K562 (cell line): ENCODE measurements around the gene AP1G2. TPM values are rescaled to one million over a fixed set of nuclear protein-coding genes. Genes with fewer than 3 reads are reported as not detected.

Source experiments
- CREB5 ChIP-seq: fragments of 250-450 bp; sonication (Bioruptor Pico); IDR thresholded peaks from 2 replicates; pipeline ENCODE4 v1.5.0; 2020; ENCODE audit warnings: mild to moderate bottlenecking
- HNRNPK ChIP-seq: fragments of 200-400 bp; formaldehyde crosslinking; IDR thresholded peaks from one replicate; pipeline ENCODE4 v1.6.1; 2018; ENCODE audit warnings: mild to moderate bottlenecking, low read depth, low read length; ENCODE audit not compliant: poor library complexity, severe bottlenecking
- PRDM10 ChIP-seq: fragments of 450-650 bp; IDR thresholded peaks from 2 replicates; pipeline ENCODE4 v1.6.1; 2018; ENCODE audit not compliant: partially characterized antibody
- ZNF76 ChIP-seq: fragments of 250-450 bp; sonication (Bioruptor Pico); IDR thresholded peaks from 2 replicates; pipeline ENCODE4 v1.4.0; 2020; ENCODE audit warnings: mild to moderate bottlenecking, moderate library complexity, borderline replicate concordance
- polyA plus RNA-seq, 8 experiments: library from polyadenylated mRNA; depleted of rRNA in 4 of 8; stranded (reverse) in 5 of 8; unstranded in 3 of 8; fragments of >200 nt; fragmentation: Nextera tagmentation in 2 of 8; fragmentation: Illumina TruSeq in 1 of 8; extraction: Ambion mirVana in 2 of 8; extraction: Trizol in 1 of 8; gene quantifications; 2 replicates each; pipeline versions ENCODE4 v1.2.1 to v1.2.3, GENCODE V29; 2011 to 2014; ENCODE audit warnings: inconsistent platforms in 1 of 8, missing spikeins in 1 of 8
- total RNA-seq, 7 experiments: library from RNA; depleted of rRNA in 6 of 7; stranded (reverse); fragments of >200 nt in 6 of 7; fragmentation: Illumina TruSeq in 2 of 7; extraction: Trizol in 2 of 7; gene quantifications; 2 replicates each; pipeline versions ENCODE4 v1.2.1 to v1.2.3, GENCODE V29; 2011 to 2021; ENCODE audit warnings: low replicate concordance in 1 of 7

Gene AP1G2
- total and polyA plus RNA-seq, 9 of the 15 experiments (the other 6 are each of a cell fraction or from before 2014, with no cell fraction given) = 19.1 to 83.5 (median 33.3) TPM

- TF ChIP-seq CREB5 (CRISPR knock-in tag) (no peak), PRDM10 (no peak), HNRNPK (no peak), ZNF76 (CRISPR knock-in tag) (no peak)
- TF ChIP-seq, all 486 proteins: peak for 0
Measured at GRCh38 chr14:23572524-23572828, 4.9 kb upstream of the AP1G2 start (continued).
